HCT116 (cell line): ENCODE results near the gene ACBD6. TPM values are rescaled to one million over a fixed set of nuclear protein-coding genes. Genes with fewer than 3 reads are reported as not detected.

Experiments
- ATAC-seq: fragments of 200-7000 bp; cut with Tn5 transposase; 2 replicates; pipeline ENCODE4 v1.9.1; 2020; ENCODE audit warnings: mild to moderate bottlenecking, moderate library complexity
- BruUV-seq: library from RNA; stranded (reverse); fragments of 400-500 nt; replicated peaks from 2 replicates; lab custom pipeline; 2021; lab: Mats Ljungman, UMichigan
- CTCF ChIA-PET: fragments of 300-600 bp; sonication (Branson Sonifier 250); formaldehyde crosslinking; loops from one replicate; lab custom pipeline; 2021; ENCODE audit warnings: antibody characterized with exemption; lab: Charles Lee
- POLR2A ChIA-PET: fragments of 300-600, 350-600 bp; sonication (Branson Sonifier 250); formaldehyde crosslinking; loops from one replicate; lab custom pipeline; 2021; ENCODE audit warnings: antibody characterized with exemption; lab: Charles Lee
- RAD21 ChIA-PET, 2 experiments: fragments of 300-600 bp; sonication (Branson Sonifier 250); formaldehyde crosslinking; loops; one replicate each; lab custom pipeline; 2023; ENCODE audit warnings: low total read pairs in 2 of 2; ENCODE audit not compliant: uncharacterized antibody in 2 of 2, unreplicated experiment in 2 of 2, low non-redundant PET in 1 of 2; lab: Charles Lee
- DNase-seq: peaks from one replicate; pipeline ENCODE4 v3.0.0-alpha.2; 2010; ENCODE audit warnings: low read depth, low spot score
- H2AFZ ChIP-seq: fragments of 200-600 bp; shearing (Covaris generic), sonication (generic); 2 replicates; pipeline ENCODE4 v1.6.1; 2017; ENCODE audit warnings: low read depth, mixed run types, mixed read lengths, antibody characterized with exemption, low read length; ENCODE audit not compliant: poor library complexity, severe bottlenecking
- H3K27ac ChIP-seq: 2 replicates; pipeline ENCODE4 v1.5.1; 2012; ENCODE audit warnings: low read depth, low read length
- H3K27me3 ChIP-seq: fragments of 200-600 bp; sonication (generic); 2 replicates; pipeline ENCODE4 v1.6.1; 2016; ENCODE audit warnings: mixed run types, low read length, mixed read lengths; ENCODE audit not compliant: insufficient read depth
- H3K36me3 ChIP-seq, 2 experiments: fragments of 200-500 bp in 1 of 2; fragments of 200-600 bp in 1 of 2; sonication (Bioruptor generic) in 1 of 2; sonication (generic) in 1 of 2; 2 replicates each; pipeline versions ENCODE4 v1.5.1 to v1.6.1; 2014 to 2016; ENCODE audit warnings: low read length in 2 of 2, inconsistent platforms in 1 of 2, mixed read lengths in 1 of 2, mixed run types in 1 of 2; ENCODE audit not compliant: insufficient read depth in 2 of 2, control insufficient read depth in 1 of 2
- H3K4me1 ChIP-seq, 2 experiments: fragments of 200-600 bp in 1 of 2; sonication (generic) in 1 of 2; 2 replicates each; pipeline versions ENCODE4 v1.5.1 to v1.6.1; 2012 to 2017; ENCODE audit warnings: low read length in 2 of 2, inconsistent platforms in 1 of 2, mild to moderate bottlenecking in 1 of 2, mixed read lengths in 1 of 2, mixed run types in 1 of 2, moderate library complexity in 1 of 2; ENCODE audit not compliant: insufficient read depth in 2 of 2, control insufficient read depth in 1 of 2
- H3K4me2 ChIP-seq: fragments of 200-600 bp; sonication (generic); 2 replicates; pipeline ENCODE4 v1.6.1; 2017; ENCODE audit warnings: mixed run types, low read length, mixed read lengths
- H3K4me3 ChIP-seq, 2 experiments: fragments of 200-600 bp in 1 of 2; sonication (generic) in 1 of 2; replicated peaks in 1 of 2; 2 replicates each; pipeline ENCODE4 v1.5.1; 2011 to 2016; ENCODE audit warnings: low read length in 2 of 2, control low read depth in 1 of 2, low read depth in 1 of 2, mild to moderate bottlenecking in 1 of 2, mixed read lengths in 1 of 2, mixed run types in 1 of 2
- H3K79me2 ChIP-seq: fragments of 200-600 bp; sonication (generic); 2 replicates; pipeline ENCODE4 v1.6.1; 2017; ENCODE audit warnings: mild to moderate bottlenecking, mixed run types, low read length, moderate library complexity, mixed read lengths; ENCODE audit not compliant: insufficient read depth
- H3K9ac ChIP-seq: fragments of 200-600 bp; sonication (generic); 2 replicates; pipeline ENCODE4 v1.6.1; 2016; ENCODE audit warnings: low read length, mixed read lengths
- H3K9me2 ChIP-seq: fragments of 200-600 bp; sonication (generic), shearing (Covaris generic); 2 replicates; pipeline ENCODE4 v1.6.1; 2017; ENCODE audit warnings: mixed run types, mild to moderate bottlenecking, moderate library complexity; ENCODE audit not compliant: insufficient read depth
- H3K9me3 ChIP-seq, 2 experiments: fragments of 200-500 bp in 1 of 2; fragments of 200-600 bp in 1 of 2; sonication (Bioruptor generic) in 1 of 2; sonication (generic) in 1 of 2; 2 replicates each; pipeline ENCODE4 v1.6.1; 2014 to 2017; ENCODE audit warnings: low read length in 2 of 2, mixed read lengths in 2 of 2, inconsistent platforms in 1 of 2, low read depth in 1 of 2, mild to moderate bottlenecking in 1 of 2, mixed run types in 1 of 2, moderate library complexity in 1 of 2; ENCODE audit not compliant: control insufficient read depth in 1 of 2, insufficient read depth in 1 of 2
- H4K20me1 ChIP-seq: fragments of 200-600 bp; sonication (generic), shearing (Covaris generic); 2 replicates; pipeline ENCODE4 v1.6.1; 2017; ENCODE audit warnings: mixed run types, mild to moderate bottlenecking, moderate library complexity; ENCODE audit not compliant: insufficient read depth
- CBX3 ChIP-seq: IDR thresholded peaks from 2 replicates; pipeline ENCODE4 v1.6.1; 2012; ENCODE audit warnings: low read depth
- EZH2 ChIP-seq: fragments of 200-600 bp; sonication (generic); IDR thresholded peaks from 2 replicates; pipeline ENCODE4 v1.6.1; 2017; ENCODE audit warnings: antibody characterized with exemption, mixed run types
- JUND ChIP-seq: IDR thresholded peaks from 2 replicates; pipeline ENCODE4 v1.6.1; 2012
- ZNF274 ChIP-seq: fragments of 200-500 bp; sonication (Bioruptor generic); IDR thresholded peaks from 2 replicates; pipeline ENCODE4 v1.6.1; 2014; ENCODE audit warnings: mild to moderate bottlenecking, low read depth, low read length, inconsistent platforms
- intact Hi-C: fragments of 100-400 bp; cut with micrococcal nuclease; formaldehyde crosslinking; loops from 2 replicates; pipeline ENCODE4 v1.10.0; 2022
- total RNA-seq: library from RNA; stranded (reverse); gene quantifications from one replicate; pipeline ENCODE4 v1.2.1, GENCODE V29; 2021; ENCODE audit not compliant: unreplicated experiment
- TF ChIP-seq, protein P1 (sequence below): IDR thresholded peaks from 2 replicates; pipeline ENCODE4 v1.6.1; 2012
- TF ChIP-seq, protein P2 (sequence below), 3 experiments: fragments of 200-600 bp in 1 of 3; sonication (generic) in 1 of 3; IDR thresholded peaks in 2 of 3; conservative IDR thresholded peaks in 1 of 3; 2 replicates each; pipeline ENCODE4 v1.5.1; 2012 to 2017; ENCODE audit warnings: low read depth in 2 of 3, low read length in 2 of 3, antibody characterized with exemption in 1 of 3, borderline replicate concordance in 1 of 3, control low read depth in 1 of 3, mild to moderate bottlenecking in 1 of 3, mixed read lengths in 1 of 3, mixed run types in 1 of 3, moderate library complexity in 1 of 3; ENCODE audit not compliant: insufficient read depth in 1 of 3
- TF ChIP-seq, protein P3 (sequence below): IDR thresholded peaks from 2 replicates; pipeline ENCODE4 v1.6.1; 2012; ENCODE audit warnings: low read depth

The ACBD6 gene
- total RNA-seq, 1 experiment from 2014 or later: 43.2 TPM

DNA sequence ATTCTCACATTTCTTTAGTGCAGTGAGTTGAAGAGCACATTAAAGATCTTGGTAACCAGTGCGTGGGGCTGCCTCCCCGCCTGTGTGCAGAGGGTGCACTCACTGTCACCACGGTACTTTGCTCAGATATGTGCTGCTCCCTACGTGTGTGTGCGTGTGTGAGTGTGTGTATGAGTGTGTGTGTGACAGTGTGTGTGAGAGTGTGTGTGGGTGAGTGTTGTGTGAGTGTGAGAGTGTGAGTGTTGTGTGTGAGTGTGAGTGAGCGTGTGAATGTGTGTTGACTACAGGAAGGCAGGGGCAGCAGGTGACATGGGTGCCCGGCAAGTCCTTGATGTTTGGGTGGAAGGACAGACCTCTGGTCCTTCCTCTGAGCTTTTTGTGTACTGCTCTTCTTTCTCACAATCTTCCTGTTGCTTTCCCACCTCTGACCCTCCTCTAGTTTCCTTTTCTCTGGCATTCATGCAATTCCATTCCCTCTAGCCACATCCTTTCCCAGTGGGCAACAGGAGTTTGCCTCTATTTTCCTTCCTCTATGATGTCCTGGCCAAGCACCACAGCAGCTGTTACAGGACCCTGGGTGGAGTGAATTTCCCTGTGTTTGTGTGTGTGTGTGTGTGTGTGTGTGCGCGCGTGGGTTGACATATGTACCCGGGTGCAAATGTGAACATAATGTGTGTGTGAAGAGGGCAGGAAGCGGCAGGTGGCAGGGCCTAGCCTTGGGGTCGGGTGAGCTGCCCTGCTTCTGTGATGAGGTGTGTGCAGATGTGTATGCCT, 252.5 kb downstream of the ACBD6 start:
- Histone ChIP-seq H3K9ac (no peak overlapping the region), H3K9me3 (no peaks in the 10 kb centered on the region), H3K36me3 (no peaks in the 10 kb centered on the region), H3K4me2 (no peak overlapping the region), H2AFZ (no peak overlapping the region), H3K4me1 (peaks cover 0 to 4% of the 10 kb centered on the region in 2 experiments; a peak in 1 of 4 replicates), H3K4me3 (no peak overlapping the region)
- DNase-seq: no peak
- RAD21 ChIA-PET: interaction anchor here in 1 of 2 experiments (1.3 kb wide), 1 partner anchor 62 kb away, joined by 3 read pairs; no protein-coding TSS in a partner anchor
- TF ChIP-seq, protein P1, sequence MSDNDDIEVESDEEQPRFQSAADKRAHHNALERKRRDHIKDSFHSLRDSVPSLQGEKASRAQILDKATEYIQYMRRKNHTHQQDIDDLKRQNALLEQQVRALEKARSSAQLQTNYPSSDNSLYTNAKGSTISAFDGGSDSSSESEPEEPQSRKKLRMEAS: no peak
- TF ChIP-seq, protein P2, sequence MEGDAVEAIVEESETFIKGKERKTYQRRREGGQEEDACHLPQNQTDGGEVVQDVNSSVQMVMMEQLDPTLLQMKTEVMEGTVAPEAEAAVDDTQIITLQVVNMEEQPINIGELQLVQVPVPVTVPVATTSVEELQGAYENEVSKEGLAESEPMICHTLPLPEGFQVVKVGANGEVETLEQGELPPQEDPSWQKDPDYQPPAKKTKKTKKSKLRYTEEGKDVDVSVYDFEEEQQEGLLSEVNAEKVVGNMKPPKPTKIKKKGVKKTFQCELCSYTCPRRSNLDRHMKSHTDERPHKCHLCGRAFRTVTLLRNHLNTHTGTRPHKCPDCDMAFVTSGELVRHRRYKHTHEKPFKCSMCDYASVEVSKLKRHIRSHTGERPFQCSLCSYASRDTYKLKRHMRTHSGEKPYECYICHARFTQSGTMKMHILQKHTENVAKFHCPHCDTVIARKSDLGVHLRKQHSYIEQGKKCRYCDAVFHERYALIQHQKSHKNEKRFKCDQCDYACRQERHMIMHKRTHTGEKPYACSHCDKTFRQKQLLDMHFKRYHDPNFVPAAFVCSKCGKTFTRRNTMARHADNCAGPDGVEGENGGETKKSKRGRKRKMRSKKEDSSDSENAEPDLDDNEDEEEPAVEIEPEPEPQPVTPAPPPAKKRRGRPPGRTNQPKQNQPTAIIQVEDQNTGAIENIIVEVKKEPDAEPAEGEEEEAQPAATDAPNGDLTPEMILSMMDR (IDR thresholded peaks at IDR 0.05 in 2 of 3, conservative IDR thresholded peaks at IDR 0.05 in 1 of 3; ENCODE audit: borderline replicate concordance in 1 of 3, insufficient read depth in 1 of 3, low read depth in 2 of 3, low read length in 2 of 3): no peak
- TF ChIP-seq EZH2 (no peak), ZNF274 (no peak), CBX3 (no peak), JUND (no peak)
- TF ChIP-seq, protein P3, sequence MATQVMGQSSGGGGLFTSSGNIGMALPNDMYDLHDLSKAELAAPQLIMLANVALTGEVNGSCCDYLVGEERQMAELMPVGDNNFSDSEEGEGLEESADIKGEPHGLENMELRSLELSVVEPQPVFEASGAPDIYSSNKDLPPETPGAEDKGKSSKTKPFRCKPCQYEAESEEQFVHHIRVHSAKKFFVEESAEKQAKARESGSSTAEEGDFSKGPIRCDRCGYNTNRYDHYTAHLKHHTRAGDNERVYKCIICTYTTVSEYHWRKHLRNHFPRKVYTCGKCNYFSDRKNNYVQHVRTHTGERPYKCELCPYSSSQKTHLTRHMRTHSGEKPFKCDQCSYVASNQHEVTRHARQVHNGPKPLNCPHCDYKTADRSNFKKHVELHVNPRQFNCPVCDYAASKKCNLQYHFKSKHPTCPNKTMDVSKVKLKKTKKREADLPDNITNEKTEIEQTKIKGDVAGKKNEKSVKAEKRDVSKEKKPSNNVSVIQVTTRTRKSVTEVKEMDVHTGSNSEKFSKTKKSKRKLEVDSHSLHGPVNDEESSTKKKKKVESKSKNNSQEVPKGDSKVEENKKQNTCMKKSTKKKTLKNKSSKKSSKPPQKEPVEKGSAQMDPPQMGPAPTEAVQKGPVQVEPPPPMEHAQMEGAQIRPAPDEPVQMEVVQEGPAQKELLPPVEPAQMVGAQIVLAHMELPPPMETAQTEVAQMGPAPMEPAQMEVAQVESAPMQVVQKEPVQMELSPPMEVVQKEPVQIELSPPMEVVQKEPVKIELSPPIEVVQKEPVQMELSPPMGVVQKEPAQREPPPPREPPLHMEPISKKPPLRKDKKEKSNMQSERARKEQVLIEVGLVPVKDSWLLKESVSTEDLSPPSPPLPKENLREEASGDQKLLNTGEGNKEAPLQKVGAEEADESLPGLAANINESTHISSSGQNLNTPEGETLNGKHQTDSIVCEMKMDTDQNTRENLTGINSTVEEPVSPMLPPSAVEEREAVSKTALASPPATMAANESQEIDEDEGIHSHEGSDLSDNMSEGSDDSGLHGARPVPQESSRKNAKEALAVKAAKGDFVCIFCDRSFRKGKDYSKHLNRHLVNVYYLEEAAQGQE: no peak
- TF ChIP-seq, all 23 proteins: peak for 0
- ChIA-PET CTCF (interaction anchor here (0.9 to 1.1 kb wide), 2 partner anchors 10 to 62 kb away, joined by 3 read pairs; no protein-coding TSS in a partner anchor), POLR2A (no interaction called here)
- intact Hi-C loops: loop anchor here (5.0 kb wide), 1 partner anchor 63 kb away; no protein-coding TSS in a partner anchor
- no peak overlapping the region for H3K27ac ChIP-seq
- BruUV-seq: no TSS peak
- no peaks in the 10 kb centered on the region for H4K20me1 ChIP-seq
- no peaks in the 10 kb centered on the region for H3K27me3 ChIP-seq
- no peaks in the 10 kb centered on the region for H3K79me2 ChIP-seq
- ATAC-seq: no peak
- H3K9me2 ChIP-seq: no peaks in the 10 kb centered on the region
